ENCODE results near the gene EFNA5.

Gene EFNA5

DNA sequence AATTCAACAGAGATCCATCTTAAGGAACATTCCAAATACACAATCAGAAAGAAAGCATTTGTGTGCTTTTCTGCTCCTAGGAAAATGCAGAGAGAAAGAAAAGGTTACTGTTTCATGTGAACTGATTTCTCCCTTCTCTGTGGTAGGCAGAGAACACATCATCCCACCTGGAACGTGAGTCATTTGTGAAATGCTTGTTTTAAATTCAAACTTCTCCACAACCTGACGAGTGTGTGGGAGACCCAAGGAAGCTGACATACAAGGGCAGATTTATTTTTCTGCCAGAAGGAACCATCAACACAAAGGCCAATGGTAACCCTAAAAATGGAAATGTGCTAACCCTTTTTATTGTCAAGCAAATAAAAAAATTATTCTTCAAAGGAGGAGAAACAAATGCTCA is 156.4 kb downstream of the EFNA5 start:
- Histone ChIP-seq H3K9ac (no peak overlapping the region), H3K4me3 (IDR thresholded peaks at IDR 0.05; ENCODE audit: insufficient read depth, low read depth, low read length) (no peak overlapping the region), H3K27me3 (ENCODE audit: insufficient read depth, low read depth) (no peaks in the 10 kb centered on the region), H2AFZ (ENCODE audit: low read depth) (no peak overlapping the region), H4K20me1 (ENCODE audit: insufficient read depth) (no peaks in the 10 kb centered on the region), H3K4me2 (no peak overlapping the region), H3K27ac (no peak overlapping the region), H3K79me2 (ENCODE audit: insufficient read depth, low read depth) (no peaks in the 10 kb centered on the region), H3K36me3 (ENCODE audit: insufficient read depth) (no peaks in the 10 kb centered on the region), H3K4me1 (ENCODE audit: low read depth, poor library complexity, severe bottlenecking) (no peaks in the 10 kb centered on the region)
- TF ChIP-seq, protein P1, sequence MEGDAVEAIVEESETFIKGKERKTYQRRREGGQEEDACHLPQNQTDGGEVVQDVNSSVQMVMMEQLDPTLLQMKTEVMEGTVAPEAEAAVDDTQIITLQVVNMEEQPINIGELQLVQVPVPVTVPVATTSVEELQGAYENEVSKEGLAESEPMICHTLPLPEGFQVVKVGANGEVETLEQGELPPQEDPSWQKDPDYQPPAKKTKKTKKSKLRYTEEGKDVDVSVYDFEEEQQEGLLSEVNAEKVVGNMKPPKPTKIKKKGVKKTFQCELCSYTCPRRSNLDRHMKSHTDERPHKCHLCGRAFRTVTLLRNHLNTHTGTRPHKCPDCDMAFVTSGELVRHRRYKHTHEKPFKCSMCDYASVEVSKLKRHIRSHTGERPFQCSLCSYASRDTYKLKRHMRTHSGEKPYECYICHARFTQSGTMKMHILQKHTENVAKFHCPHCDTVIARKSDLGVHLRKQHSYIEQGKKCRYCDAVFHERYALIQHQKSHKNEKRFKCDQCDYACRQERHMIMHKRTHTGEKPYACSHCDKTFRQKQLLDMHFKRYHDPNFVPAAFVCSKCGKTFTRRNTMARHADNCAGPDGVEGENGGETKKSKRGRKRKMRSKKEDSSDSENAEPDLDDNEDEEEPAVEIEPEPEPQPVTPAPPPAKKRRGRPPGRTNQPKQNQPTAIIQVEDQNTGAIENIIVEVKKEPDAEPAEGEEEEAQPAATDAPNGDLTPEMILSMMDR (conservative IDR thresholded peaks at IDR 0.05; ENCODE audit: low read depth, low read length), result no peak

GRCh38 chr5:107513337-107514085 is 157.2 kb downstream of the EFNA5 start:
- Histone ChIP-seq H3K79me2 (ENCODE audit: insufficient read depth, low read depth) (no peaks in the 10 kb centered on the region), H3K27me3 (ENCODE audit: insufficient read depth, low read depth) (no peaks in the 10 kb centered on the region), H3K4me1 (ENCODE audit: low read depth, poor library complexity, severe bottlenecking) (no peaks in the 10 kb centered on the region), H3K9ac (no peak overlapping the region), H2AFZ (ENCODE audit: low read depth) (no peak overlapping the region), H3K4me3 (IDR thresholded peaks at IDR 0.05; ENCODE audit: insufficient read depth, low read depth, low read length) (no peak overlapping the region), H4K20me1 (ENCODE audit: insufficient read depth) (no peaks in the 10 kb centered on the region), H3K27ac (no peak overlapping the region), H3K36me3 (ENCODE audit: insufficient read depth) (no peaks in the 10 kb centered on the region), H3K4me2 (no peak overlapping the region)
- TF ChIP-seq, protein P1 (conservative IDR thresholded peaks at IDR 0.05; ENCODE audit: low read depth, low read length), result no peak

DNA sequence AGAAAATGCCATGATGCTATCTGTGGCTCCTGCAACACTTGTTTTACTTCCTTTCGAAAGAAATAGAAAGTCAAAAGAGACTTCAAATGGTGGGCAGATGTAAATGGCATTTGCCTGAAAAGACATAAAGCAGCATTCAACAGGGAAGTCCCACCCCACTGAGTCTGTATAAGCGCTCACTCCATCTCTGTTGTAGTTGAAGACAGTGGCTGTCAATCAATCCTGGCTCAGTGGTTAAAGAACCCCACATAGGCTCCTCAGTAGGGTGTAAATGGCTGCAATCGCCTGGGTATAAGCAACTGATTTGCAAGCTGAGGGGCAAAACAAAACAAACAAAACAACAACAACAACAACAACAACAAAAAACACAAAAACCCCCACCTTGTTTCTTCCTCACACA is 158.7 kb downstream of the EFNA5 start:
- no peaks in the 10 kb centered on the region for H4K20me1 ChIP-seq (ENCODE audit: insufficient read depth)
- no peaks in the 10 kb centered on the region for H3K4me1 ChIP-seq (ENCODE audit: low read depth, poor library complexity, severe bottlenecking)
- no peak overlapping the region for H2AFZ ChIP-seq (ENCODE audit: low read depth)
- no peaks in the 10 kb centered on the region for H3K79me2 ChIP-seq (ENCODE audit: insufficient read depth, low read depth)
- H3K27me3 ChIP-seq (ENCODE audit: insufficient read depth, low read depth), result no peaks in the 10 kb centered on the region
- H3K36me3 ChIP-seq (ENCODE audit: insufficient read depth), result no peaks in the 10 kb centered on the region
- H3K4me2 ChIP-seq, result no peak overlapping the region
- no peak overlapping the region for H3K9ac ChIP-seq
- H3K27ac ChIP-seq, result no peak overlapping the region
- no peak overlapping the region for H3K4me3 ChIP-seq (IDR thresholded peaks at IDR 0.05; ENCODE audit: insufficient read depth, low read depth, low read length)
- TF ChIP-seq, protein P1 (conservative IDR thresholded peaks at IDR 0.05; ENCODE audit: low read depth, low read length), result no peak

DNA sequence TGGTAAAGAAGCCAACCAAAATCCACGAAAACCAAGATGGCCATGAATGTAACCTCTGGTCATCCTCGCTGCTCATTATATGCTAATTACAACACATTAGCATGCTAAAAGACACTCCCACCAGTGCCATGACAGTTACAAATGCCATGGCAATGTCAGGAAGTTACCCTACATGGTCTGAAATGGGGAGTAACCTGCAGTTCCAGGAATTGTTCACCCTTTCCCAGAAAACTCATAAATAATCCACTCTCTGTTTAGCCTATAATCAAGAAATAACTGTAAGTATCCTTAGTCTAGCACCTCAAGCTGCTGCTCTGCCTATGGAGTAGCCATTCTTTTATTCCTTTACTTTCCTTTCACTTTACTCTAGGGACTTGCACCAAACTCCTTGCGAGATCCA is 160.6 kb downstream of the EFNA5 start:
- H4K20me1 ChIP-seq (ENCODE audit: insufficient read depth), result no peaks in the 10 kb centered on the region
- no peaks in the 10 kb centered on the region for H3K27me3 ChIP-seq (ENCODE audit: insufficient read depth, low read depth)
- no peak overlapping the region for H2AFZ ChIP-seq (ENCODE audit: low read depth)
- no peak overlapping the region for H3K4me3 ChIP-seq (IDR thresholded peaks at IDR 0.05; ENCODE audit: insufficient read depth, low read depth, low read length)
- H3K27ac ChIP-seq, result no peak overlapping the region
- H3K9ac ChIP-seq, result no peak overlapping the region
- no peak overlapping the region for H3K4me2 ChIP-seq
- H3K4me1 ChIP-seq (ENCODE audit: low read depth, poor library complexity, severe bottlenecking), result no peaks in the 10 kb centered on the region
- H3K79me2 ChIP-seq (ENCODE audit: insufficient read depth, low read depth), result no peaks in the 10 kb centered on the region
- no peaks in the 10 kb centered on the region for H3K36me3 ChIP-seq (ENCODE audit: insufficient read depth)
- TF ChIP-seq, protein P1 (conservative IDR thresholded peaks at IDR 0.05; ENCODE audit: low read depth, low read length), result no peak
